ENCODE results near the gene ANO10.
"Not testable (repeated sequence)": the region's sequence is repeated elsewhere in the genome, so short reads cannot be mapped to it uniquely, and the experiment has no call there.

ANO10 gene

DNA sequence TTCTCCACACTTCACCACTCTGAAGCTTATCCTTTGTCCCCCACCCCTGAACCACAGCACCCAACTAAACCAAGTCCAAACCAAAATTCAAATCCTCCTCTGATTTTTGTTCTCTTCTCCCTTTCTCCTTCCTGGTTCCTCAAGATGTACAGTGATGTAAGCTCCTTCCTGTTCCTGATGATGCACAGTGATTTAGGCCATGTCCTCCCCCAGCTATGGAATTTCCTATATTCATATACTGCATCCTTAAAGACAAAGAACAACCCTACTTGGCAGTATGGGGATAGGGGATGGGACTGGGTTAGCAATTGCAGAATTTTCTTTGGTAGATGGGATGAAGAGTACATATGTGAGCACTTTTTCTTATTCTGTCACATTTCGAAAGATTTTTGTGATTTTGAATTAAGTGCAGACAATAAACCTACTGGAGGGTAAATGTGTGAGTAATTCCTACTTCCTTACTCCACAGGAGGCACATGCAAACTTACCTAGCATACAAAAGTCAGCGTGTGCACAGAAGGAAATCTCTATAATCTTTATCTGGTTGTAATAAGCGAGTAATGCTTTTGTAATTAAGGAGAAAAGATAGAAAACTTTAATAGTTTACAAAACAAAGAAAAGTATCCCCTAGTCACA is 125.0 kb downstream of the ANO10 start:
- H3K4me3 ChIP-seq (ENCODE audit: low read depth, low read length): no peak overlapping the region
- TF ChIP-seq CTCF (IDR thresholded peaks at IDR 0.05; ENCODE audit: borderline replicate concordance, insufficient read depth, low read depth, low read length): no peak

GRCh38 chr3:43492932-43493331 is 128.9 kb downstream of the ANO10 start:
- not testable (repeated sequence) for H3K4me3 ChIP-seq (ENCODE audit: low read depth, low read length)

DNA sequence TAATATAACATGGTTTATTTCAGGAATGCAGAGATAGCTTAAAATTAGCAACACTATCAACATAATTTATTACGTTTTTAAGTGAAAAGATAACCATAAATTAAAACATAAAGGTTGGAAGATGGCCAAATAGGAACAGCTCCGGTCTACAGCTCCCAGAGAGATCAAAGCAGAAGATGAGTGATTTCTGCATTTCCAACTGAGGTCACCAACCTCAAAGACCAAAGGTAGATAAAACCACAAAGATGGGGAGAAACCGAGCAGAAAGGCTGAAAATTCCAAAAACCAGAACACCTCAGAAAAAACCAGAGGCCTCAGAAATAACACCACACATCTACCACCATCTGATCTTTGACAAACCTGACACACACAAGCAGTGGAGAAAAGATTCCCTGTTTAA is 130.0 kb downstream of the ANO10 start:
- not testable (repeated sequence) for H3K4me3 ChIP-seq (ENCODE audit: low read depth, low read length)

- TF ChIP-seq CTCF (IDR thresholded peaks at IDR 0.05; ENCODE audit: borderline replicate concordance, insufficient read depth, low read depth, low read length): no peak
- H3K4me3 ChIP-seq (ENCODE audit: low read depth, low read length): no peak overlapping the region
Observed at GRCh38 chr3:43490640-43491185, 131.1 kb downstream of the ANO10 start.

GRCh38 chr3:43489930-43490329 is 131.9 kb downstream of the ANO10 start:
- TF ChIP-seq CTCF (IDR thresholded peaks at IDR 0.05; ENCODE audit: borderline replicate concordance, insufficient read depth, low read depth, low read length): no peak
- no peak overlapping the region for H3K4me3 ChIP-seq (ENCODE audit: low read depth, low read length)

- TF ChIP-seq CTCF (IDR thresholded peaks at IDR 0.05; ENCODE audit: borderline replicate concordance, insufficient read depth, low read depth, low read length): no peak
Observed at GRCh38 chr3:43485931-43486330, 135.9 kb downstream of the ANO10 start.

DNA sequence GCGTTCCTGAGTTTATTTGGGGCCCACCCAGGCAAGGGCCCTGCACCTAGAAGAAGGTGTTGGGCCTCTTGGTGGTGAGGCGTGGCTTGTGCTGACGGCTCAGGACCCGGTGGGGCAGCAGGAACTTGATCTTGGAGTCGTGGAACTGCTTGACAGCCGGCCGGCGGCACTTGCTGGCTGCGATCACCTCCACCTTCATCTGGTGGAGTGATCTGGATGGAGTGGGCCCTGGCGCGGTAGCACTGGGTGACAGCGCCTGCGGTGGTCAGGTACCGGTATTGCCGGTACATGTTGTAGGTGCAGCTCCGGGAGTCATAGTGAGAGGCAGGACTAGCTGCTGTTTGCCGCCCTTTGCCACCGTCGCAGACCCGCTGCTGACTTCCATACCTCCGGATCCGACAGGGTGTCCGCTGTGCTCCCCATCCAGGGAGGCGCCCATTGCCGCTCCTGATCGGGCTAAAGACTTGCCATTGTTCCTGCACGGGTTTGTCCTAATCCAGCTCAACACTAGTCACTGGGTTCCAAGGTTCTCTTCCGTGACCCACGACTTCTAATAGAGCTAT is 136.8 kb downstream of the ANO10 start:
- no peak for TF ChIP-seq CTCF (IDR thresholded peaks at IDR 0.05; ENCODE audit: borderline replicate concordance, insufficient read depth, low read depth, low read length)
- no peak overlapping the region for H3K4me3 ChIP-seq (ENCODE audit: low read depth, low read length)

More at GRCh38 chr3:43485931-43486330, 135.9 kb downstream of the ANO10 start:
- no peak overlapping the region for H3K4me3 ChIP-seq (ENCODE audit: low read depth, low read length)

GRCh38 chr3:43481375-43481774 is 140.4 kb downstream of the ANO10 start:
- TF ChIP-seq CTCF (IDR thresholded peaks at IDR 0.05; ENCODE audit: borderline replicate concordance, insufficient read depth, low read depth, low read length): no peak
- H3K4me3 ChIP-seq (ENCODE audit: low read depth, low read length): no peak overlapping the region

DNA sequence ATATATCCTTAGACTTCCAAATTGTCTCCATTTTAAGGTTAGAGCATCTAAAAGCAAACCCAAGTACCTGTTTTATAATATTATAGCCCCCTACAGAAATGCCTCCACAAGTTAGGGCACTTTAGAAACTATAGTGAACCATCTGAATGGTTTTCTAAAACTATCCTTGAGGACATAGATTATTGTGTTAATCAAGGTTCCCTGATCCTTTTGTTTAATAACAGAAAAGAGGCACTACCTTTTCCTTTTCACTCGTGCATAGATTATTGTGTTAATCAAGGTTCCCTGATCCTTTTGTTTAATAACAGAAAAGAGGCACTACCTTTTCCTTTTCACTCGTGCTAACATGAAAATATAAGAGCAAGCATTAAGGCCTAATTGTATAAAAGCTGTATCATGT is 143.0 kb downstream of the ANO10 start:
- not testable (repeated sequence) for H3K4me3 ChIP-seq (ENCODE audit: low read depth, low read length)

Measured in GM12875 (cell line).